ENCODE results near the gene FADS6.
A peak's percentile ranks its signal among the peaks of the same experiment; 100 is the strongest.

The FADS6 gene, protein sequence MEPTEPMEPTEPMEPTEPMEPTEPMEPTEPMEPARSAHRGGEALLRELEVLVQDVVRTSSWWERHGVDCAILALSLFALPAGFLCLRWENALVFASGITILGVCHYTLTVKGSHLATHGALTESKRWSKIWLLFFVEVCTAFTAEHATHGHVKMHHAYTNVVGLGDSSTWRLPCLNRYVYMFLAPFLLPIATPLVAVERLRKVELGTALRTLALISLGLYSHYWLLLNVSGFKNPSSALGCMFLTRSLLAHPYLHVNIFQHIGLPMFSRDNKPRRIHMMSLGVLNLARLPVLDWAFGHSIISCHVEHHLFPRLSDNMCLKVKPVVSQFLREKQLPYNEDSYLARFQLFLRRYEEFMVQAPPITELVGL

DNA sequence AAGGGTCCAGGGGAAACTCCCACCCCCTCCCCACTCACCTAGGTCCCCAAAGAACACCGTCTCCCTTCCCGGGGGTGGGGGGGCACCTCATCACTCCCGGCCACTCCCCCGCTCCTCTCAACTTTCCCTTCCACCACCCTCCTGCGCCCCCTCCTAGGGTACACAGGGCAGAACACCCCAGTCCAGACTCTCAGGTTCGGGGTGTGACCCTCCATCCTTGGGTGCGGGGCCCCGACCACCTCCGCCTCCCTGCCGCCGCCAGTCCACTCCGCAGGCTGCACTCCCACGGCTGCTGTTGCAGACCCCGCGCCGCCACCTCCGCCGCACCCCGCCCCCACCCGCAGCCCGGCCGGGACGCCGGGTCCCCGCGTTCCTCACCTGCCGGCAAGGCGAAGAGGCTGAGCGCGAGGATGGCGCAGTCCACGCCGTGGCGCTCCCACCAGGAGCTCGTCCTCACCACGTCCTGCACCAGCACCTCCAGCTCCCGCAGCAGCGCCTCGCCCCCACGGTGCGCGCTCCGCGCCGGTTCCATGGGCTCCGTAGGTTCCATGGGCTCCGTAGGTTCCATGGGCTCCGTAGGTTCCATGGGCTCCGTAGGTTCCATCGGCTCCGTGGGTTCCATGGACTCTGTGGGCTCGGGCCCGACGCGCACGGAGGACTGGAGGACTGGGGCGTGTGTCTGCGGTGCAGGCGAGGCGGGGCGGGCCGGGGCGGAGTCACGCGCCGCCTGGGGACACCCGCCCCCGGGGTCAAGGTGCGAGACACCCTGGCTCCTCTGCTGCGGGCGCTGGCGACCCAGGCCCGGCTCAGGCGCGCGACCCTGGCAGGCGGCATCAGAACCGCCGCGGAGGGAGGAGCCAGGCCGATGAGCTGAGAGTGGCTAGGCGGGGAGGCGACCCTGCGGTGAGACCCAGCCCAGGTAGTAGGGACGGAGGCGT is at the start of gene FADS6:
TSS of gene FADS6 (minus strand) at position 660 of the 938 bp plus-strand sequence. CDS start at position 622, 38 bp downstream.
- DNase-seq, result peak in 1 of 14 donors; percentile 36

DNA sequence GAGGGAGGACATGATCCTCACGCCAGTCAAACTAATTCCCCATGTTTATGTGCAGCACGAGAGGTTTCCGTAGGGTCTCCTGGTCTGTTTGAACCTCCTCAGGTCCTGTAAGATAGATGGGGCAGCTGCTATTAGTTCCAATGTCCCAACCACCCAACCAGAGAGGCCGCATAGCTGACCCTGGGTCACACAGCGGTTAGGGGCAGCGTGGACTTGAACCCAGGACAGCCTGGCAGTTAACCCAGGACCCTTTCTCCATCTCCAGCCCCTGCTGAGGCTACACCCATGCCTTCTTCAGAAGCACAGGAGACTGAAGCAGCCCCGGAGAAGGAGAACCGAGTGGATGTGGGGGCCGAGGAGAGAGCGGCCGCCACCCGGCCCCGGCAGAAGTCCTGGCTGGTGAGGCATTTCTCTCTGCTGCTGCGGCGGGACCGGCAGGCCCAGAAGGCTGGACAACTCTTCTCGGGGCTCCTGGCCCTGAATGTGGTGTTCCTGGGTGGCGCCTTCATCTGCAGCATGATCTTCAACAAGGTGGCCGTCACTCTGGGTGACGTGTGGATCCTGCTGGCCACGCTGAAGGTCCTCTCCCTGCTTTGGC is 47.8 kb upstream of the FADS6 start:
- no peak for DNase-seq

DNA sequence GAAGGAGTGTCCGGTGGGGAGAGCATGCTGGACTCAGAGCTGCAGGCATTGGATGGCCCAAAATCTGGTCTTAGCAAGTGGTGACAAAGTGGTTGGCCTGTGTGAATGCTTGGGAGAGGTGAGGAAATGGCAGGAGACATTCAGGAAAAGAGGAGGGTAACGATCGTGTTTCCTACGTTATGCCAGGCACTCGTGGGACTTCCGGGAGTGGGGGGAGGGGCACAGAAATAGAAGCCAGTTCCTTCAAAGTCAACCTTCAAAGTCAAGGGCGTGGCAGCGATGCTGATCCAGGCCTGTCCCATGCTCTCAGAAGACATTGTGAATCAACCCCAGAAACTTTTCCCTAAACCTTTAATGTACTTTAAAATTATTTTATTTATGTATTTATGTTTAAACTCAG is 46.1 kb upstream of the FADS6 start:
- DNase-seq, result no peak

DNA sequence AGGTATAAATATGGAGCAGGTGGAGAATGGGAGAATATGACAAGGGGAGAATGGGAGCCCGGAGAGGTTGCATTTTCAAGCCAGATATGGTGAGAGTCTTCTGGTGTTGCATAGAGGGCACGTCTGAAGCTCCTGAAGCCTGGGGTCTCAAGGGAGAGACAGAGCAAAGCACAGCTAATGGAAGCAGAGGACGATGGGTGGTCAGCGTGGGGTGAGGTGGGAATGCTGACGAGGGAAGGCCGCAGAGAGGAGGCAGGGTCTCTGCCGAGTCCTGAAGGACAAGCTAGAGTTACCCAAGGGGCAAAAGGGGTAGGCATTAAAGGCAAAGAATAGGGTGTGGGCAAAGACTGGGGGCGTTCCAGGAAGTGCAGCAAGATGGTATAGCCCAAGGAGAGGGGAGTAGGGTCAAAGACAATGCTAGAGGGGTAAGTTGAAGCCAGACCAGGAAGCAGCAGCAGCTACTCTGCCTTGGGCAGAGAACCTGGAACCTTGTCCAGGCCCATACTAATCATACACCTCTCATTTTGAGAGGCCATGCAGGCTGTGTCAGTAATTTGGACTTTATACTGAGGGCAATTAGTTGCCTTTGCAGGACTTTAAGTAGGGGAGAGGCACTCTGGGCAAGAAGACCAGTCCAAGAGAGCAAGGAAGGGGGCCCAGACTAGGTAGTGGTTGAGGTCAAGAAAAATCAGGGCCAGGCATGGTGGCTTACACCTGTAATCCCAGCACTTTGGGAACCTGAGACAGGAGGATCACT is 44.9 kb upstream of the FADS6 start:
- DNase-seq, result no peak

DNA sequence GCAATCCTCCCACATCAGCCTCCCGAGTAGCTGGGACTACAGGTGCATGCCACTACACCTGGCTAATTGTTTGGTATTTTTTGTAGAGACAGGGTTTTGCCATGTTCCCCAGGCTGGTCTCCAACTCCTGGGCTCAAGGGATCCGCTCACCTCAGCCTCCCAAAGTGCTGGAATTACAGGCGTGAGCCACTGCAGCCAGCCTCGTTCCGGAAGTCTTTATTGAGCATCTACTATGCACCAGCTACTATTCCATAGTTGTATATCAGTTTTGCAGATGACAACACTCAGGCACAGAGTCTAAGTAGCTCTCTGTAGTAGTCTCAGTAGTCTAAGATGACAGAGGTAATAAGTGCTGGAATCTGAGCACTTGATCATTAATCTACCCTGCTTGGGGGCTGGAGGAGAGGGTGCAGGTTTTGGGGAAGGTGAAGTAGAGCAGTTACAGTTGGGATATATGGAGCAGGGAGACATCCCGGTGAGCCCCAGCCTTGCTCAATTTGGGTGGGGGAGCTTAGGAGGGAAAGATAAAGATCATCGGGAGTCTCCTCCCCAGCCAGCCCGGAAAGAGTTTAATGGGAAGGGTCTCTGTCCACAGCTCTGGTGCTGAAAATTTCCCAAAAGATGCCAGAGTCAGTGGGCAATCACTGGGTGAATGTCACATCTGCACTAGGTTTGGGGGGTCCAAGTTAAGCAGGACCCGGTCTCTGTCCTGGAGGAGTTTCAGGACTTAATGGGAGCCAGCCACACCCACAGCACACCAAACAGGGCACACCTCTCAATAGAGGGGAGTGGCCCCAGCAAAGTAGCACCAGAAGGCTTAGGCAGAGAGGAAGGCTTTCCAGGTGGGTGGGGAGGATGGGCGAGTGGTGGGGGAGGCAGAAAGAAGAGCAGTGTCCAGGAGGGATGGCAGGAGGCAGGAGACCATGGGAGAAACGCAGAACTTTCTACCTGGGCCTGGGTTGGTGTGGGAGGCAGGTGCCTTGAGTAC is 43.9 kb upstream of the FADS6 start:
- no peak for DNase-seq

DNA sequence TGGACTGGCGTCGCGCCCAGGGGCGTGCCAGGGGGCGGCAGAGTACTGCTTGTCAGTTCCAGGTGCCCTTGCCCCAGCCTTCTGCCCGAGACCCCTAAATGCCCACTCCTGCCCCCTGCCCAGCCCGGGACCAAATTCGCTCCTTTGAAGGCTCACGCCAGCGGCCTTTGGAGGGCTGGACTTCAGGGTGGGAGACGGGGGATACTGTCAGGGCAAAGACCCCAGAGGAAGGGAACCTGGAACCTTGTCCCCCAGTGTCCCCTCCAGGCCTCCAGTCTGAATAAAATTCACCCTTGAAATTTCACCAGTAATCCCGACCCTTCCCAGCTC is 43.0 kb upstream of the FADS6 start:
- DNase-seq, result no peak

DNA sequence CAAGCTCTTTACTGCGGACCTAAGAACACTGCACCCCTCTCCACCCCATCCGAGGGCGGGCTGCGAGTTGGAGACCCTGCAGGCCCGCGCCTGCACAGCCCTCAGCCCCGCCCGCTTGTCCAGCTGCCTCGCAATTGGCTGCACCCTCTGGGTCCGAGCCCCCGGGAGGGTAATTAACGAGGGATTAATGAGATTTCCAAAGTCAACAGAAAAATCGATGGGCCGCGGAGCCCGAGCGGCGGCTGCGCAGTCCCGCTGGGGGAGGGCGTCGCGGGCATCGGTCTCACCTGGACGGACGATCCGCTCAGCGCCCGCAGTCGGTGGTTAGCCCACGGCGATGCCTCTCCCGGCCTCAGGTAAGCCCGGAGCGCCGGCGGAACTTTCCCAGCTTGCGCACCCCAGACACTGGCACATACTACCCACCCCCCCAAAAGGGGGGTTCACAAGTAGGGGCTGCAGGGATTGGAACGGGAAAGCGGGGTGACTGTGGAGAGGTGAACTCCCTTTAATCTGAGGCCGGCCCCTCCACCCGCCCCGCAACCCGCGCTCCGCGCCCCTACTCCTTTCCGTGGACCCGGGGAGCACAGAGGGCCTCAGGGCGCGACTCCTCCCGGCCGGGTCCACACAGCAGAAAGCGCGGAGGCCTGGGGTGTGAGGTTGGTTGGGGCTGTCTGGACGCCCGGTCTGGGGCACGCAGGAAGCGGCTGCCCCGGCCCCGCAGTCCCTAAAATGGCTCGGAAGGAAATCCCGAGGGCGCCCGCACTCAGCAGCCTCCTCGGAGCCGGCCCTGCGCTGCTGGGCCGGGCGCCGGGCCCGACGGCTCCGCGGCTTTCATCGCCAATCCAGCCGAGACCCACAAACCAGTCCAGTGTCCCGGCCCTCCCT is 42.4 kb upstream of the FADS6 start, which contains the start of gene OTOP3:
TSS of gene OTOP3 (plus strand) at position 314 of the 885 bp plus-strand sequence. CDS start at position 338, 24 bp downstream.
- no peak for DNase-seq

DNA sequence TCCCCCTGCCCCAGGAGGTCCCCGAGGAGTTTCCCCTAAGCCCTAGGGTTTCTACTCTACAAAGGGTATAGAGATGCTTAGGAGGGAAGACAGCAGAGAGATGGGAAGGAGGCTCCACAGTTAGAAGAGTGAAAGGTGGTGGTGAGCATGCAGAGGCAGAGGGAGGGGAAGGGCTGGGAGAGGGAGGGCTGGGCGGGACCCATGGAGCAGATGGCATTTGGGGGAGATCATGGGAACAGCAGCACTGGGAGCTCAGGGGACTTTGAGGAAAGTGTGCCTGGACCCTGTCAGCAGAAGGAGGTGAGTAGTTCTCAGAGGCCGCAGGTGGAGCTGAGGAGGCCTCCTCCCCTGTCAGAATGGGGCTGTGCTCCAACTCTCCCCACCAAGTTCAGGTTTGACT is 41.6 kb upstream of the FADS6 start:
- DNase-seq, result no peak

DNA sequence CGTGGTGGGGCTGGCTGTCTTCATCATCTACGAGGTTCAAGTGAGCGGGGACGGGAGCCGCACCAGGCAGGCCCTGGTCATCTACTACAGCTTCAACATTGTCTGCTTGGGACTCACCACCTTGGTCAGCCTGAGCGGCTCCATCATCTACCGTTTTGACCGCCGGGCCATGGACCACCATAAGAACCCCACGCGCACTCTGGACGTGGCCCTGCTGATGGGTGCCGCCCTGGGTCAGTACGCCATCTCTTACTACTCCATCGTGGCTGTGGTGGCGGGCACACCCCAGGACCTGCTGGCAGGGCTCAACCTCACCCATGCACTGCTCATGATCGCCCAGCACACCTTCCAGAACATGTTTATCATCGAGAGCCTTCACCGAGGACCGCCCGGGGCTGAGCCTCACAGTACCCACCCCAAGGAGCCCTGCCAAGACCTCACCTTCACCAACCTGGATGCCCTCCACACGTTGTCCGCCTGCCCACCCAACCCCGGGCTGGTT is 37.2 kb upstream of the FADS6 start:
- no peak for DNase-seq

DNA sequence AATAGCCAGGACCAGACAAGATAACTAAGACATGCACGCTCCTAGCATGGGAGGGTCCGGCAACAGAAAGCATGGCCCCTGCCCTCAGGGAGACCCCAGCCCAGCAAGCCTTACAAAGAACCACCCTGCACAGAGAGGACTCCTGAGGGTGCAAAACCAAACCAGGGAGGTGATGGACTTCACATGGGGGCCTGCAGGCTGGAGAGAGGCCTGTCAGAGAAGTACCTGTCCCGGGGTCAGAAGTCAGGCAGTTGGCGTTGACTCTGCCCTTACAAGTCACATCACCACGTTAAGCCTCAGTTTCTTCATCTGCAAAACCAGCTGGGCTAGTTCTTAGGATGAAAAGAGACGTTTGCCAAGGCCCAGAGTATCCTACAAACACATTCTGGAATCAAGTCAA is 35.4 kb upstream of the FADS6 start:
- no peak for DNase-seq

DNA sequence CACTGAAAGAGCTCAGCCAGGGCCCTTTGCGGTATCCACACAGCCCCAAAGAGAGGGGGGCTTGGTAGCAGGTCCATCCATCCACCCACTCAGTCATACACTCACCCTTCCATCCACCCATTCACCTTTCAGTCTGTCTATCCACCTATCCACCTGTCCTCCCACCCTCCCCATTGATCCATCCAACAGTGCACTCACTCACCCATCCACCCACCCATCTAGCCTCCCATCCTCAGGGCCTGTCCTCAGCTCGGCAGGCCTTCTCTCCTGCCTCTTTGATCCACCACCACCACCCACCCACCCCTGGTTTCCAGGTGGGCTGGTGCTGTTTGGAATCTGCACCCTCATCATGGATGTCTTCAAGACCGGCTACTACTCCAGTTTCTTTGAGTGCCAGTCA is 31.8 kb upstream of the FADS6 start:
- DNase-seq, result no peak

DNA sequence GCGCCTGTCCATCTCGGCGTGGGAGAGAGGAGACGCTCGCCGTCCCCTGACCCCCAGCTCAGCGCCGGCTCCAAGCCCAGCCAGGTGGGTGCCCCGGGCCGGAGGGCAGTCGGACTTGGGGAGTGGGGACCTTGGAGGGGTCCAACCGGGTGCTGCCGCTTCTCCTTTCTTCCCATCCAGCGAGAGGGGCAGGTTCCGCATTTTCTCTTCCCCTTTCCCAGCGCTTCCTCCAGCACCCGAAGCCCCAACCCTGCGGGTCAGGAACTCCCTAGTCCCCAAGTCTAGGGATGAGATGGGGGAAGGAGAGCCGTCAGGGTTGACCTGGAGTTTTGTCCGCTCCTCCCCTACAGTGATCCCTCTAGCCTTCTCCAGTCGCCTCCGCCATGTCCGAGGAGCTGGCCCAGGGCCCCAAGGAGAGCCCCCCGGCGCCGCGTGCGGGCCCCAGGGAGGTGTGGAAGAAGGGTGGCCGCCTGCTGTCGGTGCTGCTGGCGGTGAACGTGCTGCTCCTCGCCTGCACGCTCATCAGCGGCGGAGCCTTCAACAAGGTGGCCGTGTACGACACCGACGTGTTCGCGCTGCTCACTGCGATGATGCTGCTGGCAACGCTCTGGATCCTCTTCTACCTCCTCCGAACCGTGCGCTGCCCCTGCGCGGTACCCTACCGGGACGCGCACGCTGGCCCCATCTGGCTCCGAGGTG is 31.0 kb upstream of the FADS6 start, which contains the start of gene OTOP2:
TSS of gene OTOP2 (plus strand) at position 24 of the 699 bp plus-strand sequence. CDS start at position 384, 360 bp downstream.
- peak in 3 of 14 donors; percentile 2 to 14 (median 6) for DNase-seq

DNA sequence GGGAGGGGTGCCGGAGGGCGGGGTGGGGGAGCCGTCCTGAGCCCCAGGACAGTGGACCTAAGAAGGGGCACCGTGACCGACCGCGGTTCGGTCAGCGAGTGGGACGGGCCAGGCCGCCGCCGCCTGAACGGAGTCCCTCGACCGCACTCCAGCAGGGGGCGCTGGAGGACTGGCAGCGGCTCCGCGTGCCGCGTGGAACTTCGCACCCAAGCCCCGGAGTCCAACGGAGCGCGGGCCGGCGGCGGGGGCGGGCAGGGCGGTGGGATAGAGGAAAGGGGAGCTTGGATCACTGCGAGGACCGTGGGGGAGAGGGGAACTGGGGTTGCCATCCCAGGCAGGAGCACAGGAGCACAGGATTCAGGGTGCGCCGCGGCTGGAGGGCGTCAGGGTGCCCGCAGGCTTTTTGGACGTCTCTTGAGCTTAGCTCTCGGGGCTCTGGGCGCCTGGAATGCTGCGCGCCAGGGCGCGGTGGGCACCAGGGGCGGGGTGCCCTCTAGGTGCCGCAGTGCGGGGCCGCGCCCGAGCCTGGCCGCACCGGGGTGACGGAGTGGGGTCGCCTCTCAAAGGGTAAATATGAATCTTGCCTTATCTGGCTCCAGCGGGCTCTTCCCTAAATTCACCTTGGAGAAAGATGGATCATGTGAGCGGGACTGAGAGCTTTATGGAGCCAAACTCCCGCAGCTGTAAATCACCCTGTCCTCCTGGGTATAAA is 30.3 kb upstream of the FADS6 start:
- peak in 8 of 14 donors; percentile 3 to 58 (median 16) for DNase-seq

DNA sequence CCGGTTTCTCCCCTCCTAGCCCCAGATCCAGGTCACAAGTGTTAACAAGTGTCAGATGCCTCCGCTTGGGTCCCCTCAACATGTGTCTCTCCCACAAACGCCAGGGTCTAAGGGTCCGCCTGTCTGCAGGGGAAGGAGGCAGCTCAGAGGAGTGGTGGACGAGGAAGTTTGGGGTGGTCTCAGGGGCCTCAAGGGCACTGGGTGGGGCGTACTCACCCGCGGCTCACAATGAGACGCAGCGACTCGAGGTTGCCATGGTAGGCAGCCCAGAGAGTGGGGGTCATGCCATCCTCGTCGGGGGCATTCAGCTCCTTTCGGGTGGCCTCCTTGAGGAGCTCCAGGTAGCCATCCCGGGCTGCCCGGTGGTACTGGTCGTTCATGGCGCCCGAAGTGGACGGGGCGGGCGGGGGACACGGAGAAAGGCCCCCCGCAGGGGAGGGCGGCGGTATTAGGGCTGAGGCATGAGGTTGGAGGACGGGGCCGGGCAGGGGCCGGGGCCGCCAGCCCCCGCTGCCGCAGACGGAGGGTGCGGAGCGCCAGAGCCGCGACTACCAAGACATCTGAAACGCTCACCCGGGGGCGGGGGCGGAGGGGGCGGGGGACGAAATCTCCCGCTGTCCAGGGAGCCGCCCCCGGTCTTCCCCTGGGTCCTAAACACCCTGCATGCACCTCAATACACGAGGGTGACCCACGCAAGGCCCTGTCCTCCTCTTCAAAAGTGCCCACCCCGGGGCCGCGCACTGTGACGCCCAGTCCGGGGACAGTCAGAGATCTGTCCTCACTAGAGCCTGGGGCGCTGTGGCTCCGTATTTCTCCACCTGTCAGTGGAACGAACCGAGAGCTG is 29.5 kb upstream of the FADS6 start, which contains the start of gene USH1G:
TSS of gene USH1G (minus strand) at position 562 of the 844 bp plus-strand sequence. CDS start at position 380, 182 bp downstream.
- DNase-seq, result no peak

DNA sequence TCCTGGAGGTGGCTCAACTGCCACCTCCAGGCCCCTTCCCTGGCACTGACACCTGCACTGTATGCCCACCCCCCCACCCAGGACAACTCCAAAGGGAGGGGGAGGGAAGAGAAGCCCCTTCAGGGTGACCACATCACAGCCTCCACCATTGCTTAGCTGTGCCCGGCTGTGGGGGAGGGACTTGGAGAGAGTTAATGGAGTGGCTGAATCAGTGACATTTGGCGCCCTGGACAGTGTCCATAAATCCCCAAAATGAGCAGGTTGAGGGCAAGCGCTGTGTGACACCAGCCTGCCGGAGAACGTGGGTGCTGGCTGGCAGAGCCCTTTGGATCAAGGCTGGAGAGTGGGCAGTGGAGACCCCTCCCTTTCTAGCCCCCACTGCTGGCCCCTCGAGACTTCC is 28.7 kb upstream of the FADS6 start:
- no peak for DNase-seq

DNA sequence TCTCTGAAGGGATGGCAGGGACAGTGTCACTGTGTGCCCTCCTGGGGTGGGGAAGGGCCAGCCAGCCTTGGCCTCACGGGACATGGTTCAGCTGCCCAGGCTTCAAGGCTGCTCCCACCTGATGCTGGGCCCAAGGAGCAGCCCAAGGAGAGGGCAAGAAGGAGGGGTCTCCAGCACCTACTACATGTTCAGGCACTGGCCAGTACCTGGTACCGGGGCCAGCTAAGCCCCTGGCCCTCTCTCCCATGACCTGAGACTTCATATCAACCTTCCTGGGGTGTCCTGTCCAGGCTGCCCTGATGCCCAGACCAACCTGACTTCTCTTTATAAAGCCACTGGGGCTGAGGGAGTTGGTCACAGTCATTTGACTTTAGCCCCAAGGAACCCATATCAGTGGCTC is 28.3 kb upstream of the FADS6 start:
- DNase-seq, result no peak

DNA sequence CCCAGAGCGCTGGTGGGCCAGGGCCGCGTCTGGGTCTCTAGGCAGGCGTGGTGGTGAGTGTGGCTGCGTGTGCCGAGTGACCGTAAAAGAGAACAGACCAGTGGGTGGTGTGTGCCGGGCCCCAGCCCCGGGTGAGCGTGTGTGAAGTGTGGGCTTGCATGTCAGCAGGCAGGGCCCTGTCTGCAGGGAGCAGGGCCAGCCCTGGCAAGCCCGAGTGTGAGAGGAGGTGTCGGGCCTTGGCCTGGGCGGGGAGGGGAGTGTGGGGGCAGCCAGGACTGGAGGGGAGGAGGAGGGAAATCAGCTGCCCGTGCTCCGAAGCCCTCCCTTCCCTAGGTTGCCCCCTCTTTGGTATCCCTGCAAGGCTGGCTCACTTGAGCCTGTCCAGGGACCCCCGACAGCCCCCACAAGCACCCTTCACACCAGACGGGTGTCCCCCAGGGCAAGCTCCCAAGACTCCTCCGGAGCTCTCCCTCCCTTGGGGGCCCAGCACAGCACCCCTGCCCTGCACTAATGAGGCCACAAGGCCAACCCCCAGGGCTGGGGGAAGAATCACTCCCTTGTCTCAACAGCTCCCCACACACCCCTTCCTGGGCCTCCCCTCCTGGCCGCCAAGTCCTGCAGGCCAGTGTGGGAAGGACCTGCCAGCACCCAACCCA is 27.7 kb upstream of the FADS6 start:
- no peak for DNase-seq
